GM12874 (cell line): Measurements from ENCODE around the gene UROC1.

Experiments
- CTCF ChIP-seq: IDR thresholded peaks from 2 replicates; pipeline ENCODE4 v1.5.1; 2011; ENCODE audit warnings: low read depth, mild to moderate bottlenecking, control low read depth, low read length, moderate library complexity; ENCODE audit not compliant: insufficient read depth

Gene UROC1

DNA sequence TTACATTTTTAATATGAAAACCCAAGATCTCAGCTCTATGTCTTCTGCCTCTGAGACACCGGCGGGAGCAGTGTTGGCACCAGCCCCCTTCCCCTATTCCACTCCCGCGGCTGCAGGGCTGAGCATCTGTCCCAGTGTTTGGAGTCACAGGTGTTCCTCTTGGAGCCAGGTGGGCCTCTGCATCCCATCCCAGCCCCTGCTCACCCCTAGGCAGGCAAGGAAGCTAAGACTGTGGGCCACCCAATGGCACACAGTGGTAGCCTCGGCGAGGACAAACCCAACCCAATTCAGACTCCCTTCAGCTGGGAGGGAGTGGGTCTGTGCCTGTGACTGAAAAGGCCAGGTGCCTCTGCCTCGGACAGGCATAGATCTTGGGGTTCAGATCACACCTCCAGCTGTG lies 9.4 kb upstream of the UROC1 start:
- no peak for TF ChIP-seq CTCF

GRCh38 chr3:126526668-126527005 lies 9.1 kb upstream of the UROC1 start:
- TF ChIP-seq CTCF: no peak

DNA sequence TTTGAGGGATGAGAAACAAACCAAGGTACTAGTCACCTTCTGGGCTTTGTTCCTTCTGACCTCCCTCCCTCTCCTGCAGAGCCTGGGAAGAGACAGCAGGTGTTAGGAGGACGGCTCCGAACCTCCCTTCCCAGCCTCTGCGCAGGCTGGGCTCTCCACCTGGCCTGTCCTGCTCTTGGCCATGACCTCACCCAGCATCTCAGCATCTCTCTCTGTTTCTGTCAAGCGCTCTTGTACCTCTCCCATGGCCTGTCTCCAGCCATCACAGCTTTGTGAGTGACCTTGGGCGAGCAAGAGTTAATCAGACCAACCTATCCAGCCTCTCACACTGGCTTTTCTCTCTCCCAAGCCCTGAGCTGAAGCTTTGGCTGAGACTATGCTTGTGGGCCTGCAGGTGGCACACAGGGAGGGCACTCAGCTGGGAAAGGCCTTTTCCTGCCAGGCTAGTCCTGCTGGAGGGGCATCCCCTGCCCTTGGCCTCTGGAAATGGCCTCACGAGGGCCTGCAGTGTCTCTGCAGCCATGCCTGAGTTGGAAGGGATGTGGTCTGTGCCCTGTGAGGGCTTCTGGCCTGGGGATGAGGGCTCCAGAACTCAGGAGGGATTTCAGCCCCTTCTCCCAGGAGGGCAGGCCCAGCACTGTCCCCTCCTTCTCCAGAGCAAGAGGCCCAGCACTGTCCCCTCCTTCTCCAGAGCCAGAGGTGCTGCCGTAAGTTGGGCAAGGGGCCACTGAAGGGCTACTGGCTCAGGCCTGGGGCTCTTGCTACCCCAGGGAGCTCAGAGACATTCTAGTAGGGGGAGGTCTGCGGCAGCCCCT lies 8.5 kb upstream of the UROC1 start:
- TF ChIP-seq CTCF: no peak

- TF ChIP-seq CTCF: no peak
Measured at GRCh38 chr3:126525091-126525852, 7.7 kb upstream of the UROC1 start.

- no peak for TF ChIP-seq CTCF
Measured at GRCh38 chr3:126524429-126524988, 6.9 kb upstream of the UROC1 start.

- TF ChIP-seq CTCF: no peak
Measured at GRCh38 chr3:126523745-126524428, 6.3 kb upstream of the UROC1 start, which contains the start of gene CHST13. CHST13 (plus strand) TSS chr3:126524155; CDS start chr3:126524333, 178 bp downstream.

DNA sequence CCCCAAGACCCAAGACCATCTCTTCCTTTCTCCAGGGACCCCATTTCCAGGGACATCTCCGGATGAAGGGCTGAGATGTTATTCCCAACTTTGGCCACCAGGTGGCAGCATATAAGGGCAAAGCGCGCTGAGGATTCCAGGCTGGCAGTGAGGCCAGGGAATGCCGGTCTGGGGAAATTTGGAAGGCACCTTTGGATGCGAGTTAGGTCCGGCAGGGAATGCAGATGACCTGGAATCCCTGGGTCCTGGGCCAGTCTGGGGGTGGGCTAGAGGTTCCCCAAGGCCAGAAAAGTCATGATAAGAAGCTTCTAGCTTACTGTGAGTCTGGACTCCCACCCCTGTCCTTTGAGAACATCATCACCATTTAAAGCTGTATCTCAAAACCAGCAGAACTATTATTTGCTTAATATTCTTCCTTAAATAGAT lies 4.8 kb upstream of the UROC1 start:
- TF ChIP-seq CTCF: peak; percentile 84
